B cell (primary cell): ENCODE data around the gene COTL1. TPM values are rescaled to one million over a fixed set of nuclear protein-coding genes. Genes with fewer than 3 reads are reported as not detected.

Experiments
- ATAC-seq: fragments of 200-7000 bp; cut with Tn5 transposase; one replicate; pipeline ENCODE4 v1.10.0; 2021; ENCODE audit warnings: low read depth, mild to moderate bottlenecking, moderate number of reproducible peaks, moderate library complexity
- CTCF ChIA-PET: fragments of 350-600 bp; sonication (Branson Sonifier 250); formaldehyde crosslinking; loops from one replicate; lab custom pipeline; 2021; ENCODE audit warnings: antibody characterized with exemption, inconsistent platforms; lab: Charles Lee
- POLR2A ChIA-PET: fragments of 350-600 bp; sonication (Branson Sonifier 250); formaldehyde crosslinking; loops from one replicate; lab custom pipeline; 2021; ENCODE audit warnings: antibody characterized with exemption; lab: Charles Lee
- DNase-seq: peaks from one replicate; pipeline ENCODE4 v3.0.0; 2013
- H2AFZ ChIP-seq: 2 replicates; pipeline ENCODE4 v1.6.1; 2012; ENCODE audit warnings: mild to moderate bottlenecking, low read depth, low read length; ENCODE audit not compliant: insufficient read depth, poor library complexity, severe bottlenecking
- H3K27ac ChIP-seq, 2 donors: 1 replicate in 1 of 2; 2 replicates in 1 of 2; pipeline ENCODE4 v1.5.1; 2012 to 2013; ENCODE audit warnings: low read length in 2 of 2, mild to moderate bottlenecking in 2 of 2, moderate library complexity in 1 of 2
- H3K27me3 ChIP-seq, 4 experiments: fragments of 200-600 bp in 1 of 4; sonication (generic) in 1 of 4; replicated peaks in 1 of 4; 1 replicate in 2 of 4; 2 replicates in 2 of 4; pipeline versions ENCODE4 v1.6.1 to v1.7.0; 2013 to 2016; ENCODE audit warnings: low read length in 3 of 4, mild to moderate bottlenecking in 2 of 4, mixed read lengths in 1 of 4, moderate library complexity in 1 of 4; ENCODE audit not compliant: insufficient read depth in 4 of 4, control insufficient read depth in 3 of 4; ENCODE audit errors: control extremely low read depth in 1 of 4
- H3K36me3 ChIP-seq, 2 experiments: replicated peaks in 1 of 2; 1 replicate in 1 of 2; 2 replicates in 1 of 2; pipeline versions ENCODE4 v1.6.1 to v1.7.1; 2013; ENCODE audit warnings: low read length in 1 of 2; ENCODE audit not compliant: insufficient read depth in 2 of 2, control insufficient read depth in 1 of 2; ENCODE audit errors: control extremely low read depth in 1 of 2, extremely low read depth in 1 of 2
- H3K4me1 ChIP-seq, 2 donors: fragments of 200-600 bp in 1 of 2; sonication (generic) in 1 of 2; 1 replicate in 1 of 2; 2 replicates in 1 of 2; pipeline versions ENCODE4 v1.5.1 to v1.6.1; 2013 to 2017; ENCODE audit warnings: low read length in 2 of 2; ENCODE audit not compliant: control insufficient read depth in 2 of 2, insufficient read depth in 2 of 2
- H3K4me2 ChIP-seq: replicated peaks from 2 replicates; pipeline ENCODE3; 2012; ENCODE audit warnings: mild to moderate bottlenecking, low read depth, low read length; ENCODE audit not compliant: poor library complexity, severe bottlenecking
- H3K4me3 ChIP-seq, 5 experiments: fragments of 200-600 bp in 1 of 5; sonication (generic) in 1 of 5; 1 replicate in 3 of 5; 2 replicates in 2 of 5; pipeline versions ENCODE4 v1.5.1 to v1.7.0; 2011 to 2016; ENCODE audit warnings: low read length in 4 of 5, mild to moderate bottlenecking in 4 of 5, low read depth in 2 of 5, control low read depth in 1 of 5, moderate library complexity in 1 of 5; ENCODE audit not compliant: insufficient read depth in 1 of 5; ENCODE audit errors: control extremely low read depth in 1 of 5, extremely low read depth in 1 of 5
- H3K79me2 ChIP-seq: fragments of 200-600 bp; sonication (generic); one replicate; pipeline ENCODE4 v1.6.0; 2016; ENCODE audit warnings: low read length; ENCODE audit not compliant: control insufficient read depth, insufficient read depth
- H3K9ac ChIP-seq: fragments of 200-600 bp; sonication (generic); 2 replicates; pipeline ENCODE4 v1.6.1; 2017; ENCODE audit warnings: mild to moderate bottlenecking, low read length, moderate library complexity
- H3K9me3 ChIP-seq, 3 donors: one replicate each; pipeline versions ENCODE4 v1.6.1 to v1.7.1; 2013; ENCODE audit warnings: low read length in 2 of 3; ENCODE audit not compliant: control insufficient read depth in 2 of 3, insufficient read depth in 1 of 3; ENCODE audit errors: control extremely low read depth in 1 of 3
- H4K20me1 ChIP-seq: 2 replicates; pipeline ENCODE4 v1.6.0; 2012; ENCODE audit warnings: mild to moderate bottlenecking, low read length; ENCODE audit not compliant: insufficient read depth, control insufficient read depth, poor library complexity, severe bottlenecking
- H3K27ac Mint-ChIP-seq: one replicate; pipeline ENCODE4 v1.8.0; 2021; ENCODE audit warnings: mixed read lengths
- H3K27me3 Mint-ChIP-seq: one replicate; pipeline ENCODE4 v1.8.0; 2021; ENCODE audit warnings: mixed read lengths
- H3K4me1 Mint-ChIP-seq: one replicate; pipeline ENCODE4 v1.8.0; 2021; ENCODE audit warnings: mixed read lengths
- H3K4me3 Mint-ChIP-seq: one replicate; pipeline ENCODE4 v1.8.0; 2021; ENCODE audit warnings: mixed read lengths
- H3K9me3 Mint-ChIP-seq: one replicate; pipeline ENCODE4 v1.8.0; 2022; ENCODE audit warnings: mixed read lengths; ENCODE audit not compliant: insufficient read depth
- EZH2 ChIP-seq: IDR thresholded peaks from 2 replicates; pipeline ENCODE4 v1.6.1; 2012; ENCODE audit warnings: borderline replicate concordance, low read depth, mild to moderate bottlenecking, moderate library complexity, low read length; ENCODE audit not compliant: insufficient read depth, poor library complexity, severe bottlenecking
- WGBS: methylation state at CpG from one replicate; pipeline ENCODE4 v1.1.5; 2013; ENCODE audit warnings: missing lambda C conversion rate; ENCODE audit not compliant: insufficient coverage; 5-methylcytosine and 5-hydroxymethylcytosine counted together
- intact Hi-C: fragments of 100-400 bp; cut with micrococcal nuclease; formaldehyde crosslinking; loops from one replicate; pipeline ENCODE4 v1.10.0; 2022
- polyA plus RNA-seq: library from polyadenylated mRNA; depleted of rRNA; stranded (reverse); fragments of >200 nt; gene quantifications from 2 replicates; pipeline ENCODE4 v1.2.3, GENCODE V29; 2012
- total RNA-seq, 2 donors: library from RNA; stranded (reverse); fragments of 120-200 nt in 1 of 2; gene quantifications; 1 replicate in 1 of 2; 2 replicates in 1 of 2; pipeline versions ENCODE4 v1.2.3 to v1.2.4, GENCODE V29; 2013 to 2022
- TF ChIP-seq, protein P1 (sequence below): fragments of 200-600 bp; IDR thresholded peaks from one replicate; pipeline ENCODE4 v1.8.0; 2022; ENCODE audit warnings: antibody characterized with exemption, mild to moderate bottlenecking

Gene COTL1
- total and polyA plus RNA-seq, 2 donors (not counting 1 experiment from before 2014, with no cell fraction given), result 158 to 264 TPM

GRCh38 chr16:84629580-84629979, 11.7 kb upstream of the COTL1 start:
- no peak overlapping the region for H3K4me2 ChIP-seq
- no peaks in the 10 kb centered on the region for H4K20me1 ChIP-seq
- TF ChIP-seq EZH2, result no peak
- TF ChIP-seq, protein P1, sequence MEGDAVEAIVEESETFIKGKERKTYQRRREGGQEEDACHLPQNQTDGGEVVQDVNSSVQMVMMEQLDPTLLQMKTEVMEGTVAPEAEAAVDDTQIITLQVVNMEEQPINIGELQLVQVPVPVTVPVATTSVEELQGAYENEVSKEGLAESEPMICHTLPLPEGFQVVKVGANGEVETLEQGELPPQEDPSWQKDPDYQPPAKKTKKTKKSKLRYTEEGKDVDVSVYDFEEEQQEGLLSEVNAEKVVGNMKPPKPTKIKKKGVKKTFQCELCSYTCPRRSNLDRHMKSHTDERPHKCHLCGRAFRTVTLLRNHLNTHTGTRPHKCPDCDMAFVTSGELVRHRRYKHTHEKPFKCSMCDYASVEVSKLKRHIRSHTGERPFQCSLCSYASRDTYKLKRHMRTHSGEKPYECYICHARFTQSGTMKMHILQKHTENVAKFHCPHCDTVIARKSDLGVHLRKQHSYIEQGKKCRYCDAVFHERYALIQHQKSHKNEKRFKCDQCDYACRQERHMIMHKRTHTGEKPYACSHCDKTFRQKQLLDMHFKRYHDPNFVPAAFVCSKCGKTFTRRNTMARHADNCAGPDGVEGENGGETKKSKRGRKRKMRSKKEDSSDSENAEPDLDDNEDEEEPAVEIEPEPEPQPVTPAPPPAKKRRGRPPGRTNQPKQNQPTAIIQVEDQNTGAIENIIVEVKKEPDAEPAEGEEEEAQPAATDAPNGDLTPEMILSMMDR, result no peak
- H3K27me3 Mint-ChIP-seq, result no peaks in the 10 kb centered on the region
- H3K36me3 ChIP-seq, result no peaks in the 10 kb centered on the region
- H3K79me2 ChIP-seq, result no peaks in the 10 kb centered on the region
- H3K9ac ChIP-seq, result no peak overlapping the region
- no peaks in the 10 kb centered on the region for H3K9me3 Mint-ChIP-seq
- intact Hi-C loops, result no loop called here
- H3K4me3 Mint-ChIP-seq, result no peak overlapping the region
- ChIA-PET CTCF (interaction anchor here (0.6 to 17.8 kb wide), 4 partner anchors 15 to 100 kb away, joined by 3 to 536 read pairs (median 4); no protein-coding TSS in a partner anchor), POLR2A (no interaction called here)
- no peaks in the 10 kb centered on the region for H3K27me3 ChIP-seq
- H2AFZ ChIP-seq, result no peak overlapping the region
- no peak overlapping the region for H3K27ac Mint-ChIP-seq
- H3K9me3 ChIP-seq, result no peaks in the 10 kb centered on the region
- peaks cover 13 to 33% of the 10 kb centered on the region in 2 donors for H3K4me1 ChIP-seq
- H3K4me3 ChIP-seq, result no peak overlapping the region
- no peak overlapping the region for H3K27ac ChIP-seq
- WGBS, result over 99% methylated on average over 10 of the region's 10 CpGs
- DNase-seq (no peak), ATAC-seq (no peak)
- peaks cover 26% of the 10 kb centered on the region for H3K4me1 Mint-ChIP-seq

DNA sequence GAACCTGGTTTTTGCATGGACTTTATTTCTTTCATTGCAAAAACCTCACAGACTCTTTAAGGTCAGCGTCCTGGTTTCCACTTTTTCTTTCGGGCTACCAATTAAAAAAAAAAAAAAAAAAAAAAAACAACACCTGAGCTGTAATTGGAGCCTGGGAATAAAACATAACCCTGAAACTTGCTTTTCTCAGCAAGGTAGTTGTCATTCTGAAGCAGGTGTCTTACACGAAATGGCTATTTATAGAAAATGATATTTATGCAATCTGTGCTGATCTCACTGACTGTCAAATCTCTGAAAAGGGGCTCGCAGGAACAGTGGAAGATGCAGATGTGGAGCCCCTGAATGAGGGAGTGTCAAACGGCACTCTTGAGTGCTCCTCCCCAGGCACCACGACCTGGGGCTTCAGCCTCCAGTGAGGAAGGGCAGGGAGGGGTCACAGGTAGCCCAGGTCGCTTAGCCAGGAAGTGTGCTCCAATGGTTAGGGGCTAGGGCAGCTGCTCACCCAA, 10.4 kb upstream of the COTL1 start:
- Histone ChIP-seq H3K4me2 (peak overlapping the region; percentile 13), H3K27ac (no peak overlapping the region), H3K79me2 (no peaks in the 10 kb centered on the region), H3K9ac (no peak overlapping the region), H3K4me1 (peaks cover 13 to 33% of the 10 kb centered on the region in 2 donors), H3K9me3 (no peaks in the 10 kb centered on the region), H2AFZ (no peak overlapping the region), H3K27me3 (no peaks in the 10 kb centered on the region), H4K20me1 (no peaks in the 10 kb centered on the region), H3K36me3 (no peaks in the 10 kb centered on the region), H3K4me3 (no peak overlapping the region)
- H3K27me3 Mint-ChIP-seq, result no peaks in the 10 kb centered on the region
- no peaks in the 10 kb centered on the region for H3K9me3 Mint-ChIP-seq
- POLR2A ChIA-PET, result no interaction called here
- CTCF ChIA-PET, result interaction anchor here (0.7 to 17.8 kb wide), 5 partner anchors 16 to 117 kb away, joined by 3 to 536 read pairs (median 4); no protein-coding TSS in a partner anchor
- H3K4me3 Mint-ChIP-seq, result no peak overlapping the region
- TF ChIP-seq, protein P1, result no peak
- no peak for TF ChIP-seq EZH2
- intact Hi-C loops, result no loop called here
- ATAC-seq (no peak), DNase-seq (no peak)
- 30% methylated on average over 5 of the region's 7 CpGs for WGBS
- H3K4me1 Mint-ChIP-seq, result peaks cover 26% of the 10 kb centered on the region
- H3K27ac Mint-ChIP-seq, result no peak overlapping the region
